ENCODE measurements around the gene PLRG1. TPM values are rescaled to one million over a fixed set of nuclear protein-coding genes. Genes with fewer than 3 reads are reported as not detected.

Gene PLRG1
- total RNA-seq, 2 donors from 2014 or later, result 21.1 to 30.1 TPM

DNA sequence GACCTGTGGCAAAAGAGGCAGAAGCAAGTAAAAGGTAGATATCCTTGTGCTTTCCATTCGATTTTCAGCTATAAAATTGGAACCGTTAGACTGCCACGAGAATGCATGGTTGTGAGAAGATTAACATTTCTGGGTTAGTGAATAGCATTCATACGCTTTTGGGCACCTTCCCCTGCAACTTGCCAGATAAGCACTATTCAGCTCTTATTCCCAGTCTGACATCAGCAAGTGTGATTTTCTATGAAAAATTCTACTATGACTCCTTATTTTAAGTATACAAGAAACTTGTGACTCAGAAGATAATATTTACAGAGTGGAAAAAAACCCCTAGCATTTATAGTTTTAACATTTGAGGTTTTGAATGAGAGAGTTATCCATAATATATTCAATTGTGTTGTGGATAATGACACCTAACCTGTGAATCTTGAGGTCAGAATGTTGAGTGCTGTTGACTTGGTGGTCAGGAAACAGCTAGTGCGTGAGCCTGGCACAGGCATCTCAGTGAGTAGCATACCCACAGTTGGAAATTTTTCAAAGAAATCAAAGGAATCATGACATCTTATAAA is 16.5 kb upstream of the PLRG1 start:
- no peak for TF ChIP-seq CTCF (IDR thresholded peaks at IDR 0.05)

GRCh38 chr4:154565704-154566103 is 15.5 kb upstream of the PLRG1 start:
- Histone ChIP-seq H3K4me1 (no peaks in the 10 kb centered on the region), H3K27ac (no peak overlapping the region), H3K27me3 (no peaks in the 10 kb centered on the region), H3K36me3 (no peaks in the 10 kb centered on the region), H3K4me3 (no peak overlapping the region), H3K9me3 (no peaks in the 10 kb centered on the region)
- DNase-seq (ENCODE audit: low spot score), result no peak
- no peak for TF ChIP-seq CTCF (IDR thresholded peaks at IDR 0.05)

More for the DNA sequence above, 16.5 kb upstream of the PLRG1 start:
- H3K27me3 ChIP-seq, result no peaks in the 10 kb centered on the region
- H3K4me3 ChIP-seq, result no peak overlapping the region
- no peaks in the 10 kb centered on the region for H3K36me3 ChIP-seq
- no peaks in the 10 kb centered on the region for H3K4me1 ChIP-seq
- DNase-seq (ENCODE audit: low spot score), result no peak
- no peak overlapping the region for H3K27ac ChIP-seq
- no peaks in the 10 kb centered on the region for H3K9me3 ChIP-seq

DNA sequence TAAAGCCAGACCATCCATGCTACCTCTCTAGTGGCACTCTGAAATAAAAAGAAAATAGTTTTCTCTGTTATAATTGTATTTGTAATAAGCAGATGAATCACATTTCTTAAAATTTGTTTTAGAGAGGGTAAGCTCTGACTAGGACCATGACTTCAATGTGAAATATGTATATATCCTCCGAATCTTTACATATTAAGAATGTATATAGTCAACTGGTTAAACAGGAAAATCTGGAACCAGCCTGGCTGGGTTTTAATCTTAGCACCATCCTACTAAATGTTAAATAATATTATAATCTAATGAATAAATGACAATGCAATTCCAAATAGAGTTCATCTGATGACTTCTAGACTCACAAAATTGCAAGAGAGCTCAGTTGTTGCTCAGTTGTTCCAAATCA is 14.1 kb upstream of the PLRG1 start:
- H3K27me3 ChIP-seq, result no peaks in the 10 kb centered on the region
- no peak overlapping the region for H3K4me3 ChIP-seq
- H3K27ac ChIP-seq, result no peak overlapping the region
- TF ChIP-seq CTCF (IDR thresholded peaks at IDR 0.05), result no peak
- H3K9me3 ChIP-seq, result no peaks in the 10 kb centered on the region
- H3K36me3 ChIP-seq, result no peaks in the 10 kb centered on the region
- no peaks in the 10 kb centered on the region for H3K4me1 ChIP-seq
- DNase-seq (ENCODE audit: low spot score), result no peak

- H3K9me3 ChIP-seq, result no peaks in the 10 kb centered on the region
- H3K4me3 ChIP-seq, result no peak within 1 kb of the TSS
- no peak for TF ChIP-seq CTCF (IDR thresholded peaks at IDR 0.05)
- no peak for DNase-seq (ENCODE audit: low spot score)
- no peaks in the 10 kb centered on the region for H3K36me3 ChIP-seq
- no peak within 1 kb of the TSS for H3K27ac ChIP-seq
- no peaks in the 10 kb centered on the region for H3K27me3 ChIP-seq
- no peaks in the 10 kb centered on the region for H3K4me1 ChIP-seq
Observed at GRCh38 chr4:154562697-154563254, 12.6 kb upstream of the PLRG1 start, which contains the start of gene FGB. FGB (plus strand) TSS chr4:154563011; CDS start chr4:154563019, 8 bp downstream.

GRCh38 chr4:154560824-154561231 is 10.6 kb upstream of the PLRG1 start:
- no peaks in the 10 kb centered on the region for H3K9me3 ChIP-seq
- H3K4me3 ChIP-seq, result no peak overlapping the region
- DNase-seq (ENCODE audit: low spot score), result no peak
- no peaks in the 10 kb centered on the region for H3K4me1 ChIP-seq
- no peaks in the 10 kb centered on the region for H3K36me3 ChIP-seq
- no peak for TF ChIP-seq CTCF (IDR thresholded peaks at IDR 0.05)
- H3K27me3 ChIP-seq, result no peaks in the 10 kb centered on the region
- H3K27ac ChIP-seq, result no peak overlapping the region

- H3K27ac ChIP-seq, result no peak overlapping the region
- no peak overlapping the region for H3K4me3 ChIP-seq
- no peaks in the 10 kb centered on the region for H3K27me3 ChIP-seq
- no peak for DNase-seq (ENCODE audit: low spot score)
- no peaks in the 10 kb centered on the region for H3K9me3 ChIP-seq
- no peaks in the 10 kb centered on the region for H3K36me3 ChIP-seq
- TF ChIP-seq CTCF (IDR thresholded peaks at IDR 0.05), result no peak
- H3K4me1 ChIP-seq, result no peaks in the 10 kb centered on the region
Observed at GRCh38 chr4:154560419-154560801, 10.2 kb upstream of the PLRG1 start.

All from right atrium auricular region (tissue), 2 donors.